T-cell (primary cell): ENCODE data around the gene ARHGAP24. TPM values are rescaled to one million over a fixed set of nuclear protein-coding genes. Genes with fewer than 3 reads are reported as not detected.
"Not testable (repeated sequence)": the region's sequence is repeated elsewhere in the genome, so short reads cannot be mapped to it uniquely, and the experiment has no call there.

Experiments
- ATAC-seq, 4 experiments: fragments of 200-7000 bp in 3 of 4; fragments of 150-1000 bp in 1 of 4; cut with Tn5 transposase; replicated peaks in 1 of 4; 1 replicate in 3 of 4; 2 replicates in 1 of 4; pipeline ENCODE4 v1.10.0; 2021; ENCODE audit warnings: moderate library complexity in 3 of 4, mild to moderate bottlenecking in 2 of 4, moderate number of reproducible peaks in 1 of 4
- CTCF ChIA-PET, 2 donors: fragments of 300-600 bp; sonication (Branson Sonifier 250); formaldehyde crosslinking; loops; one replicate each; lab custom pipeline; 2022; ENCODE audit warnings: antibody characterized with exemption in 2 of 2; lab: Charles Lee
- POLR2A ChIA-PET, 2 donors: fragments of 300-600 bp; sonication (Branson Sonifier 250); formaldehyde crosslinking; loops; one replicate each; lab custom pipeline; 2022; ENCODE audit warnings: antibody characterized with exemption in 2 of 2; lab: Charles Lee
- DNase-seq, 35 experiments: peaks; one replicate each; pipeline versions ENCODE4 v3.0.0 to v3.0.0-alpha.2; 2013 to 2023
- H3K27ac ChIP-seq: one replicate; pipeline ENCODE4 v1.5.1; 2013; ENCODE audit warnings: low read length
- H3K27me3 ChIP-seq, 2 experiments: replicated peaks in 1 of 2; 1 replicate in 1 of 2; 2 replicates in 1 of 2; pipeline versions ENCODE4 v1.6.1 to v1.7.0; 2013; ENCODE audit warnings: low read length in 1 of 2, mixed read lengths in 1 of 2; ENCODE audit not compliant: control insufficient read depth in 2 of 2, insufficient read depth in 2 of 2; ENCODE audit errors: extremely low read depth in 1 of 2
- H3K36me3 ChIP-seq, 2 donors: 1 replicate in 1 of 2; 2 replicates in 1 of 2; pipeline versions ENCODE4 v1.6.1 to v1.7.0; 2013; ENCODE audit warnings: low read length in 1 of 2; ENCODE audit not compliant: control insufficient read depth in 2 of 2, insufficient read depth in 1 of 2; ENCODE audit errors: extremely low read depth in 1 of 2
- H3K4me1 ChIP-seq, 2 experiments: 1 replicate in 1 of 2; 2 replicates in 1 of 2; pipeline versions ENCODE4 v1.6.1 to v1.7.0; 2013; ENCODE audit warnings: low read length in 2 of 2, mixed read lengths in 1 of 2; ENCODE audit not compliant: insufficient read depth in 2 of 2, control insufficient read depth in 1 of 2; ENCODE audit errors: extremely low read depth in 1 of 2
- H3K4me3 ChIP-seq, 2 donors: 1 replicate in 1 of 2; 2 replicates in 1 of 2; pipeline versions ENCODE4 v1.5.1 to v1.7.0; 2013; ENCODE audit warnings: mild to moderate bottlenecking in 2 of 2, low read length in 1 of 2, moderate library complexity in 1 of 2; ENCODE audit not compliant: control insufficient read depth in 1 of 2; ENCODE audit errors: extremely low read depth in 1 of 2
- H3K9me3 ChIP-seq: 2 replicates; pipeline ENCODE4 v1.7.0; 2013
- H3K27ac Mint-ChIP-seq, 2 donors: one replicate each; pipeline ENCODE4 v1.8.0; 2020 to 2021; ENCODE audit warnings: mild to moderate bottlenecking in 2 of 2, mixed read lengths in 2 of 2
- H3K27me3 Mint-ChIP-seq, 2 donors: one replicate each; pipeline ENCODE4 v1.8.0; 2021 to 2022; ENCODE audit warnings: mixed read lengths in 2 of 2
- H3K36me3 Mint-ChIP-seq: one replicate; pipeline ENCODE4 v1.8.0; 2021; ENCODE audit warnings: mixed read lengths
- H3K4me1 Mint-ChIP-seq, 3 donors: one replicate each; pipeline ENCODE4 v1.8.0; 2020 to 2022; ENCODE audit warnings: mixed read lengths in 3 of 3, mild to moderate bottlenecking in 1 of 3
- H3K4me3 Mint-ChIP-seq, 3 donors: one replicate each; pipeline ENCODE4 v1.8.0; 2020 to 2022; ENCODE audit warnings: mild to moderate bottlenecking in 3 of 3, mixed read lengths in 3 of 3, moderate library complexity in 3 of 3
- H3K9me3 Mint-ChIP-seq, 3 donors: one replicate each; pipeline ENCODE4 v1.8.0; 2020 to 2022; ENCODE audit warnings: mixed read lengths in 3 of 3
- WGBS: methylation state at CpG from one replicate; pipeline ENCODE4 v1.1.5; 2013; ENCODE audit warnings: missing lambda C conversion rate; ENCODE audit not compliant: insufficient coverage; 5-methylcytosine and 5-hydroxymethylcytosine counted together
- total RNA-seq, 35 experiments: library from RNA in 6 of 35; stranded (reverse) in 6 of 35; fragments of 120-200 nt in 1 of 35; gene quantifications; one replicate each; pipeline versions ENCODE4 v1.2.1 to v1.2.4 and lab custom pipeline; 2013 to 2026

Gene ARHGAP24
- total RNA-seq, 5 donors from 2014 or later (not counting 1 experiment from before 2014, with no cell fraction given): 0.45 to 2.7 (median 1.8) TPM

- CTCF ChIA-PET: no interaction called here
- Mint-ChIP-seq H3K27ac (no peak overlapping the region), H3K4me1 (no peaks in the 10 kb centered on the region), H3K27me3 (no peaks in the 10 kb centered on the region), H3K36me3 (no peaks in the 10 kb centered on the region), H3K4me3 (no peak overlapping the region), H3K9me3 (peaks cover 0 to 7% (median 5%) of the 10 kb centered on the region in 3 donors)
- ATAC-seq (no peak), DNase-seq (no peak)
- no peak overlapping the region for H3K4me3 ChIP-seq
- H3K27me3 ChIP-seq: no peaks in the 10 kb centered on the region
- H3K9me3 ChIP-seq: no peaks in the 10 kb centered on the region
- no CpG with 5 or more reads among the region's 3 CpGs for WGBS
- no peak overlapping the region for H3K27ac ChIP-seq
- H3K36me3 ChIP-seq: no peaks in the 10 kb centered on the region
- no peaks in the 10 kb centered on the region for H3K4me1 ChIP-seq
- POLR2A ChIA-PET: no interaction called here
Observed at GRCh38 chr4:85889314-85889713, 414.4 kb downstream of the ARHGAP24 start.

- CTCF ChIA-PET: no interaction called here
- H3K27me3 Mint-ChIP-seq: no peaks in the 10 kb centered on the region
- H3K4me1 Mint-ChIP-seq: no peaks in the 10 kb centered on the region
- no peak overlapping the region for H3K4me3 Mint-ChIP-seq
- Histone ChIP-seq H3K4me3 (no peak overlapping the region), H3K36me3 (no peaks in the 10 kb centered on the region), H3K4me1 (no peaks in the 10 kb centered on the region), H3K27me3 (no peaks in the 10 kb centered on the region), H3K9me3 (no peaks in the 10 kb centered on the region), H3K27ac (no peak overlapping the region)
- WGBS: no CpG with 5 or more reads among the region's 3 CpGs
- no peak overlapping the region for H3K27ac Mint-ChIP-seq
- DNase-seq (no peak), ATAC-seq (no peak)
- no peaks in the 10 kb centered on the region for H3K36me3 Mint-ChIP-seq
- POLR2A ChIA-PET: no interaction called here
- H3K9me3 Mint-ChIP-seq: peaks cover 0 to 6% (median 0%) of the 10 kb centered on the region in 3 donors
Observed at GRCh38 chr4:85895755-85896154, 420.8 kb downstream of the ARHGAP24 start.

- Histone ChIP-seq H3K36me3 (no peaks in the 10 kb centered on the region), H3K9me3 (no peaks in the 10 kb centered on the region), H3K27ac (no peak overlapping the region), H3K4me3 (no peak overlapping the region), H3K27me3 (no peaks in the 10 kb centered on the region), H3K4me1 (no peaks in the 10 kb centered on the region)
- Mint-ChIP-seq H3K27ac (no peak overlapping the region), H3K27me3 (no peaks in the 10 kb centered on the region), H3K4me1 (no peaks in the 10 kb centered on the region), H3K36me3 (no peaks in the 10 kb centered on the region), H3K4me3 (no peak overlapping the region), H3K9me3 (peaks cover 0 to 4% (median 0%) of the 10 kb centered on the region in 3 donors)
- WGBS: no CpG with 5 or more reads among the region's 4 CpGs
- ChIA-PET CTCF (no interaction called here), POLR2A (no interaction called here)
- ATAC-seq (no peak), DNase-seq (no peak)
Observed at GRCh38 chr4:85898231-85898630, 423.3 kb downstream of the ARHGAP24 start.

GRCh38 chr4:85901500-85901899 is 426.6 kb downstream of the ARHGAP24 start:
- H3K4me3 ChIP-seq: no peak overlapping the region
- no peaks in the 10 kb centered on the region for H3K36me3 ChIP-seq
- ATAC-seq: no peak
- Mint-ChIP-seq H3K9me3 (no peaks in the 10 kb centered on the region), H3K27ac (no peak overlapping the region), H3K27me3 (no peaks in the 10 kb centered on the region), H3K4me3 (no peak overlapping the region), H3K4me1 (no peaks in the 10 kb centered on the region), H3K36me3 (no peaks in the 10 kb centered on the region)
- H3K27me3 ChIP-seq: no peaks in the 10 kb centered on the region
- H3K27ac ChIP-seq: no peak overlapping the region
- ChIA-PET CTCF (no interaction called here), POLR2A (no interaction called here)
- no peak for DNase-seq
- no peaks in the 10 kb centered on the region for H3K4me1 ChIP-seq
- H3K9me3 ChIP-seq: no peaks in the 10 kb centered on the region

- H3K27ac ChIP-seq, H3K36me3 ChIP-seq, ATAC-seq, H3K4me3 ChIP-seq, H3K36me3 Mint-ChIP-seq, H3K4me1 Mint-ChIP-seq, H3K9me3 Mint-ChIP-seq, CTCF ChIA-PET, DNase-seq, H3K9me3 ChIP-seq, H3K27me3 ChIP-seq, POLR2A ChIA-PET, H3K4me3 Mint-ChIP-seq, H3K4me1 ChIP-seq, H3K27ac Mint-ChIP-seq, H3K27me3 Mint-ChIP-seq: not testable (repeated sequence)
- WGBS: 91% methylated on average over 8 of the region's 11 CpGs
Observed at GRCh38 chr4:85902647-85903046, 427.7 kb downstream of the ARHGAP24 start.

GRCh38 chr4:85905761-85906160 is 430.8 kb downstream of the ARHGAP24 start:
- Mint-ChIP-seq H3K4me1 (no peaks in the 10 kb centered on the region), H3K4me3 (no peak overlapping the region), H3K27ac (no peak overlapping the region), H3K36me3 (no peaks in the 10 kb centered on the region), H3K27me3 (no peaks in the 10 kb centered on the region), H3K9me3 (no peaks in the 10 kb centered on the region)
- no CpG with 5 or more reads among the region's 2 CpGs for WGBS
- Histone ChIP-seq H3K36me3 (no peaks in the 10 kb centered on the region), H3K4me3 (no peak overlapping the region), H3K27me3 (no peaks in the 10 kb centered on the region), H3K4me1 (no peaks in the 10 kb centered on the region), H3K9me3 (no peaks in the 10 kb centered on the region), H3K27ac (no peak overlapping the region)
- no peak for DNase-seq
- ATAC-seq: no peak
- CTCF ChIA-PET: no interaction called here
- POLR2A ChIA-PET: no interaction called here

GRCh38 chr4:85907001-85907400 is 432.1 kb downstream of the ARHGAP24 start:
- no peak overlapping the region for H3K4me3 Mint-ChIP-seq
- H3K27me3 Mint-ChIP-seq: no peaks in the 10 kb centered on the region
- H3K9me3 ChIP-seq: no peaks in the 10 kb centered on the region
- no peaks in the 10 kb centered on the region for H3K27me3 ChIP-seq
- DNase-seq: no peak
- H3K27ac Mint-ChIP-seq: no peak overlapping the region
- H3K36me3 ChIP-seq: no peaks in the 10 kb centered on the region
- H3K4me1 ChIP-seq: no peaks in the 10 kb centered on the region
- CTCF ChIA-PET: no interaction called here
- WGBS: 100% methylated on average over 1 of the region's 2 CpGs
- H3K9me3 Mint-ChIP-seq: no peaks in the 10 kb centered on the region
- POLR2A ChIA-PET: no interaction called here
- H3K4me1 Mint-ChIP-seq: no peaks in the 10 kb centered on the region
- no peaks in the 10 kb centered on the region for H3K36me3 Mint-ChIP-seq
- no peak for ATAC-seq
- no peak overlapping the region for H3K4me3 ChIP-seq
- no peak overlapping the region for H3K27ac ChIP-seq
